HG03064 (cell line): ENCODE results near the gene CAPZA1.

Experiments
- ATAC-seq: cut with Tn5 transposase; IDR thresholded peaks from one replicate; pipeline ENCODE4 v1.9.1; 2021; ENCODE audit warnings: low read depth; ENCODE audit not compliant: unreplicated experiment

The CAPZA1 gene

GRCh38 chr1:112698366-112699310 is 79.0 kb downstream of the CAPZA1 start:
- no peak for ATAC-seq

- no peak for ATAC-seq
These were observed 80.0 kb downstream of the CAPZA1 start for GRCh38 chr1:112699425-112700144.

GRCh38 chr1:112700290-112701226 is 80.9 kb downstream of the CAPZA1 start:
- ATAC-seq, result no peak

DNA sequence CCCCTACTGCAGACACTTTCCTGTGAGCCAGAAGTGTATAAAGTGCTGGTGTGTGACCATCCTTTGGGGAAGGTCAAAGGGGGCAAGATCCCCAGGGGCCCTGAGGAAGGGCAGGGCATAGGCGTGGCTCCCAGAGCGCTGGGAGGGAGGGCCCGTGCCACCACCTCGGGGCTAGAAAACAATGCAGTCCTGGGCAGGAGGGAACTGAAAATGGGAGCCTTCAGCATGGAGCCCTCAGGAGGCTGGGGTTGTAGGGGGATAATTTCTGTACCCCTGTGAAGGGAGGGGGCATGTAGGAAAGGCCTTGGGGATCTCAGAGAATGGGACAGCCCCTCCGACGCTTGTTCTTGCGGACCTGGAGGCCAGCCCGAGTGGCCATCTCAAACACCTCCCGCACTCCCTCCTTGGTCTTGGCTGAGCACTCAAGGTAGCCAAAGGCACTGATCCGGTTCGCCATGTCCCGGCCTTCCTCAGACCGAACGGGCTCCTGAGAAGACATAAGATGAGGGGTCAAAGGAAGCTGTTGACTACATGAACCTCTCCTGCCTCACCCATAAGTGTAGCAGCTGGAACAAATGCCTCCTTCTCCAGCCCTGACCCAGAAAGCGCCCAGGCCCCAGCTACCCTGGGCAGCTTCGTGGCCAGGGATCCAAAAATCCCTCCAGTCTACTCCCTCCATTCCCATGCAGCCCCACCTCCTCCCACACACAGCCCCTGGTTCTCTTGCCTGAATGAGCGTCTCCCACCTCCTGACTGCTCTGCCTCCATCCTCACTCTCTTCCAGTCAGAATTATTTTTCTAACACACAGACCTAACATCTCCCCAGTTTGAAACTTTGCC is 81.8 kb downstream of the CAPZA1 start:
- ATAC-seq, result no peak

GRCh38 chr1:112702067-112702395 is 82.4 kb downstream of the CAPZA1 start:
- ATAC-seq, result no peak

DNA sequence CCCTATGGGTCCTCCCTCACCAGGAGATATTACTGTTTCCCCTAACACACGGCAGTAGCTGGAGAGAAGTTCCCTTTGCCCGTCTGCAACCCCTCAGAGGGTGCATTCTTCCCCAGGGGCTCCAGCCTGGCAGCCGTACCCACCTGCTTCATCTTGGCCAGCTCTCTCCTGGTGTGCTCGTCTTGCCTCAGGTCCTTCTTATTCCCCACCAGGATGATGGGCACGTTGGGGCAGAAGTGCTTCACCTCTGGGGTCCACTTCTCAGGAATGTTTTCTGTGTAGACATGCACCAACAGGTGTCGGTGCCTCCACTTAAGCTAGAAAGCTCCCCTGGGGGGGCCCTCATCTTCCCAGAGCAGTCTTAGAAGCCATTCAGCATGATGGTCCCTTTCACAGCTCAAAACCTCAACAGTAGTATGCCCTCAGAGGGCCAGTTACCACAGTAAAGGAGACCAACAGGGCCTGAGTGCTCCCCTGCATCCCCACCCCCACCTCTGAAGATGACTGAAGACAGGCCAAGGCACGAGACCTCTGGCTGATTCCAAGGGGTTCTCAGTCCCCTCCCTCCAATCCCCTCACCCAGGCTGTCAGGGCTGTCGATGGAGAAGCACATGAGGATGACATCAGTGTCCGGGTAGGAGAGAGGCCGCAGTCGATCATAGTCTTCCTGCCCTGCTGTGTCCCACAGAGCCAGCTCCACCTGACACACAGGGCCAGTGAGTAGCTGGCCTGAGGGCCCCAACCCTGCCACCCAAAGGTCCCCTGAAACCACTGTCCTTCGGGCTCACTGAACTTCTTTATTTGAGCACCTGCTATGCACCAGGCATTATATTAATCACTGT is 83.0 kb downstream of the CAPZA1 start:
- ATAC-seq, result no peak

DNA sequence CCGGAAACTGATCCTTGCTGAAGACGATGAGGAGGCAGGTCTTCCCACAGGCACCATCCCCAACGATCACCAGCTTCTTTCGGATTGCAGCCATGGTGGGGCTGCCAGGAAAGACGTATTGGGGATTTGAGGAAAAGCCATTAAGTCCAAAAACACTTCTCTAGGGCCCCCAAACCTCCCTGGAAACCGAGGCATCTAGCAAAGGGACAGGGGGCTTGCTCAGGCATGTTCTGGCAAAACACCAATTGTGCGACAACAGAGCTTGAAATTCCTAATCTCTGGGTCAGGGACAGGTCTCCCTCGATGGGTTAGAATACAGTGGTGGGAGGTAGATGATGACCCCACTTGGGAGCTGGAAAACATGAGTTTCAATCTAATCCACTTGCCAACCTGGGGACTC is 84.1 kb downstream of the CAPZA1 start:
- no peak for ATAC-seq

- ATAC-seq, result no peak
These were observed 84.8 kb downstream of the CAPZA1 start for GRCh38 chr1:112704391-112704933.

- peak; percentile 47 for ATAC-seq
These were observed 85.4 kb downstream of the CAPZA1 start for GRCh38 chr1:112704934-112705627.

- ATAC-seq, result peak; percentile 54
These were observed 87.0 kb downstream of the CAPZA1 start, which contains the start of gene RHOC for GRCh38 chr1:112706505-112707220. RHOC (minus strand) TSS chr1:112707127; CDS start chr1:112703799, 3,328 bp downstream.

- ATAC-seq, result peak; percentile 54
These were observed 87.8 kb downstream of the CAPZA1 start for GRCh38 chr1:112707221-112708001.

GRCh38 chr1:112708002-112708448 is 88.4 kb downstream of the CAPZA1 start:
- ATAC-seq, result no peak

- no peak for ATAC-seq
These were observed 88.9 kb downstream of the CAPZA1 start for GRCh38 chr1:112708489-112708888.

DNA sequence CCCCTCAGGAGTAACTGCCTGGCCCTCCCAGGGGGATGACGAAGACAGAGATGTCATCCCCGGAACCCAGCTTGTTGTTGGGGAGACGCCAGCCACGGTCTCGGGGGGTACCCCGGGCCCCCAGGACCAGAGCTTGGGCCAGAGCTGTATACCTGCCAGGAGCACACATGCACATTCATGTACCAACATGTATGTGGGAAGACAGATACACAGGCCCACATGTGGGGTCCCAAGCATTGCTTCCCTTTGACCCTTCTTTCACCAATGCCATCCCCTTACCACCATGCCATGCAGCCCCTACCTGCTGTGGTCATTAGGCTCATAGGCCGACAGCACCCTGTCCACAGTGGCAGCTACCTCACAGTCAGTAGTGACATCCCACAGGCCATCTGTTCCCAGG is 90.5 kb downstream of the CAPZA1 start:
- ATAC-seq, result no peak

DNA sequence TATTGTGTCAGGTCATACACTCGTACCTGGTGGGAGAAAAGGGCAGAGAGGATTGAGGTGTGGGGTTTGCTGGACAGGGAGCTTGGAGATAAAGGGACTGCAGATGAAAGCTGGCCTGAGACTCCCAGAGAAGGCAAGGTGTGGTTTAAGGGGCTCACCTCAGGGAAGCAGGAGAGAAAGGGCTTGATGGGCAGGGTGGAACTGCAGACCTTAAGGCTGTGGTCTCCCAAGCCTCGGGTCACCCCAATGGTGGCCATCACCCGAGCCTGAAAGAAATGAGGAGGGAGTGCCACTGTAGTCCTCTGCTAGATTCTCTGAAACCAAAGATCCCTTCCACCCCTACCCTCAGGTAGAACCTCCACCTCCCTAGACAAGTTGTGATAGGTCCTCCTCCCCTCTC is 91.0 kb downstream of the CAPZA1 start:
- no peak for ATAC-seq

GRCh38 chr1:112711041-112711440 is 91.4 kb downstream of the CAPZA1 start:
- ATAC-seq, result no peak

DNA sequence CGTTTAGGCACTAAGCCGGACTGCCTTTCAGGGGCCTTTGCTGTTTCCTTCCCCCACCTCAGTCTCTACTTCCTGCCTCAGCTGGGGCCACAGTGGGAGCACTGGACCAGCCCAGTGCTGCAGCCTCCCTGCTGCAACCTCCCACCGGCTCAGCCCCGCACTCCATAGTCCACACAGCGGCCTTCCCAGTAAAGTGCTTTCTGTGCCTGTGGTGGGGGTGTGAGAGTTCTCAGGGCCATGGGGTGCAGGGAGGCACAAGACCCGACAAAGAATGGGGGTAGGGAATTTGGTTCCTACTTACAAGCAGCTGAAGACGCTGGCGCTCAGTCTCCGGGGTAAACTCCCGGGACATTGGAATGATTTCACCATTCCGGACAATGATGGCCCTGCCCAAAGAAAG is 92.0 kb downstream of the CAPZA1 start:
- ATAC-seq, result no peak
